Glomerular visceral epithelial cell (primary cell): ENCODE data around the gene HACD2.
"Not testable (repeated sequence)": the region's sequence is repeated elsewhere in the genome, so short reads cannot be mapped to it uniquely, and the experiment has no call there.

Experiments used
- DNase-seq: peaks from one replicate; pipeline ENCODE4 v3.0.0-alpha.2; 2016; ENCODE audit errors: extremely low spot score

HACD2 gene

DNA sequence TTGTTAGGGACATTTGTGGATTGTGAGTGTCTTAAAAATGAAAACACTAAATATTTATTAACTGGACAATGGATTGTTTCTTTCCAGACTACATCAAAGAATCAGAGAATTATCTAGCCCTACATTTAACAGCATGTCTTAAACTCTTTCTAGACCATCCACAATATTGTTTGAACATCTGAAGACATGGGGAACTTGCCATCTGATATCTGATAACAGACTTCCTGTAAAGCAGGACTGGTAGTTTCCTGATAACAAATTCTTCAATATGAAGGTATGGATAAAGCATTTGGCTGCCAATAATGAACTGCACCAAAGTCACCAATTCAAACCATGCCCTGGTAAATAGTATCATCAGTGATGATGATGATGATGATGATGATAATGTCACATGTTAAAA lies 26.2 kb upstream of the HACD2 start:
- DNase-seq, result no peak

DNA sequence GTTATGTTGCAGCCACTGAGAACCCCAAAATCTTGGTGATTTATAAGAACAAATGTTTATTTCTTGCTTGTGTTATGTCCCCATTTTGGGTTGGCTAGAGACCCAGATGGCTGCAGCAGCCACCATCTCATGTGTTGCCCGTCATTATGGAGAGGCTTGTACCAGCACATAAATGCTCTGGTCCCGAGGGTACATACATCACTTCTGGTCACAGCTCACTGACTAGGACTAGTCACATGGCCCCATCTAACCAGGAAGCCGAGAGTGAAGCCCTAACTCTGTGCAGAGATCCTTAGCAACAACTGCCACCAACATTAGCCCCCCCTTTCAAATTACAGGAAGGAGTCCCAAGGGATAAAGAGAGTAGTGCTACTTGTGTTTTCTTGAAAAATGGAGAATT lies 25.5 kb upstream of the HACD2 start:
- peak; percentile 16 for DNase-seq

DNA sequence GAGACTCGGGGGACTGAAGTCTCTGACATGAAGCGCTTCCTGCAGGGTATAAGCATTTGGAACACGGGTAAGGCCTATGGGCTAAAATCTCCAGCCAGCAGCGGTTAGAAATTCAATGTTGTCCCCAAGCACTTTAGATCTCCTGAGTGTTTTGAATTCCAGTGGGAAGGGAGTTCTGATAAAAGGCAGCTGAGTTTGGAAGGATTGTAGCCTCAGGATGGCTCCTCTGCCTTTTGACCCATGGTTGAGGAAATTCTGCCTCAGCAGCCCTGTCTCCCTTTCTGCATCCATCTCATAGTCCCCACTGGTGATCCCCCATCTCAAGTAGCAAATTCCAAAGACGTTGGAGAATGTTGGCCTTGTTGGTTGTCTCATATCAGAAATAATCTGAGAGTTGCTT lies 24.2 kb upstream of the HACD2 start:
- no peak for DNase-seq

DNA sequence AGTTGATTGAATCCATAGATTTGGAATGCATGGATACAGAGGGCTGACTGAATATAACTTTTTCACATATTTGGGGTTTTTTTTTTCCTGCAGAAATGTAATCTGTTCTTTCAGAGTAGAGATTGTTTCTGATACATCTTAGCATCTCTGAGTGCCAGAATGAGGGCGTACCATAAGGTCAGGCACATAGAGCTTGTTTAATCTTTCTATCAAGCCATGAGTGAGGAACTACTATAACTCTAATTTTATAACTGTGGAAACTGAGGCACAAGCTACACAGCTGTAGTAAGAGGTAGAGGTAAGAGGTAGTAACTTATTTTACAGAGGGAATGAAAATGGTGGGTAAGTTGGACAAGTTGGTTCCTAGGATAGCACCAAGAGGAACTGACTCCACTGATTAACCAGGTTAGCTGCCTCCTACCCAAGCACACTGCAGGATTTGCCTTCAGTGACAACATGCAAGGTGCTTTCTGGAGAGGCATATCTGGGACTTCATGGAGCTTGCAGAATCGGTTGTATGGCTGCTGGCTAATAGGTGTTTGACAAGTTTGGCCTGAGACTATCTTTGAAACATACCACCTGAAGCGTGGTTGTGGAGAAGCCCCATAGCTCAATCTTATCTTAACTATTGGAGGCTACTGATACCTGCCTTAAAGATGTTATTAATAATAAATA lies 23.5 kb upstream of the HACD2 start:
- DNase-seq, result no peak

DNA sequence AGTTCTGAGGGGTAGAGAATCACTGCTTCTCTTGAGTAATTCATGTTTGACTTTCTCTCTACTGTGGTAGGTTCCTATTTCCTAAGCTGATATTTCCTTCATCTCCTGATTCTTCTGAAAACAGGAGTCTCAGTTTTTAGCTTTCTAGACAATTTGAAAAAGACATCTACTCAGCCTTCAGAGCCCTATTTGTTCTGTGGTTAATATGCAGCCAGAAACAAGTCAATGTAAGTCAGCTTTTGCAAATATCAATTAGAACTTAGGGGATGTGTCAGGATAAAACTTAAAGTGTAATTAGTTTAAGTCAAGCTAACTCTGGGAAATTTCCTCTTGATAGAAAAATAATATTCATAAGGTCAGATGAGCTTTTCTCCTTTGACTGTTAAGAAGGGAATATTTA lies 21.7 kb upstream of the HACD2 start:
- no peak for DNase-seq

DNA sequence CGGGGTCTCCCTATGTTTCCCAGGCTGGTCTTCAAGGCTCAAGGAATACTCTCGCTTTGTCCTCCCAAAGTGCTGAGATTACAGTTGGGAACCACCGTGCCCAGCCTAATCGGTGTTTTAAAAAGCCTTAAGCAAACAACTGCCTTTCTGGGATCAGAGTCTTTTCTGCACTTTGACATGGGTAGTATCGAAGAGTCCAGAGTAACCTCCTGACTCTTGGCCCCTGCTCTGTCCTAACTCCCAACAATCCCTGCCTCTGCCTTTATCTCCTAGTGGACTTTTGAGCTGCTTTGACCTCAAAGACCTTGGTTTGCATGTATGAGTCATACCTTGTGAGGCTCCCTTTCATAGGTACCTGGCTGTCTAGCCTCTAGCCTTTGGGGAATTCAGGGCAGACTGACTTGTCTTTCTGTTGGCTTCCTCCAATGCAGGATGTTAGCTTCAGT lies 21.0 kb upstream of the HACD2 start:
- DNase-seq, result peak; percentile 57

DNA sequence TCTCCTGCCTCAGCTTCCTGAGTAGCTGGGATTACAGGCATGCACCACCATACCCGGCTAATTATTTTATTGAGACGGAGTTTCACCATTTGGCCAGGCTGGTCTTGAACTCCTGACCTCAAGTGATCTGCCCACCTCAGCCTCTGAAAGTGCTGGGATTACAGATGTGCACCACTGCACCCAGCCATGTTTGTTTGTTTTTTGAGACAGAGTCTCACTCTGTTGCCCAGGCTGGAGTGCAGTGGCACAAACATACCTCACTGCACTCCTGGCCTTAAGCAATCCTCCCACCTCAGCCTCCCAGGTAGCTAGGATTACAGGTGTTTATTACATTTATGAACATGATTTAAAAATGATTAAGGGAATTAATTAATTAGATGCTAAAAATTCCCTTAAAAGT lies 18.3 kb upstream of the HACD2 start:
- DNase-seq, result not testable (repeated sequence)

DNA sequence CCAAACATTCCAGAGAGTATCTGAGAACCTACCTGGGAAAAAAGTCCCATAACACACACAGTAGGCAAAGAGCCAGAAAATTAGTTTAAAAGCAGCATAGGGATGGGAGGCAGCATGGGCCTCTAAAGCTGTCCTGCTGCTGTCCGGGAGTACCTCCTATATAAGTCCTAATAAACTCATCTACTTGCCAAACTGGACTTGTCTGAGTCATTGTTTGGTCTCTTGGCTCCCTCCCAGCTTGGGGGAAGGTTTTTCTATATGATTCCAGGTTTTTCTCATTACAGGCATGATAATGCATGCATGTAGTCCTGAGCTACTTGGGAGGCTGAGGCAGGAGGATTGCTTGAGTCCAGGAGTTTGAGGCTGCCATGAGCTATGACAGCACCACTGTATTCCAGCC lies 17.5 kb upstream of the HACD2 start:
- DNase-seq, result peak; percentile 71

DNA sequence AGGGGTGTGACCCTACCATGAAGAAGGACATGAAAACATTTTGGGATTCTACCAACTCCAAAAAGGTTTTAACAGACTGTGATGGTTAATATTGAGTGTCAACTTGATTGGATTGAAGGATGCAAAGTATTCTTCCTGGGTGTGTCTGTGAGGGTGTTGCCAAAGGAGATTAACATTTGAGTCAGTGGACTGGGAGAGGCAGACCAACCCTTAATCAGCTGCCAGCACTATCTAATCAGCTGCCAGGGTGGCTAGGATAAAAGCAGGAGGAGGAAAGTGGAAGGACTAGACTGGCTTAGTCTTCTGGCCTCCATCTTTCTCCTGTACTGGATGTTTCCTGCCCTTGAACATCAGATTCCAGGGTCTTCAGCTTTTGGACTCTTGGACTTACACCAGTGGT lies 16.0 kb upstream of the HACD2 start:
- not testable (repeated sequence) for DNase-seq

DNA sequence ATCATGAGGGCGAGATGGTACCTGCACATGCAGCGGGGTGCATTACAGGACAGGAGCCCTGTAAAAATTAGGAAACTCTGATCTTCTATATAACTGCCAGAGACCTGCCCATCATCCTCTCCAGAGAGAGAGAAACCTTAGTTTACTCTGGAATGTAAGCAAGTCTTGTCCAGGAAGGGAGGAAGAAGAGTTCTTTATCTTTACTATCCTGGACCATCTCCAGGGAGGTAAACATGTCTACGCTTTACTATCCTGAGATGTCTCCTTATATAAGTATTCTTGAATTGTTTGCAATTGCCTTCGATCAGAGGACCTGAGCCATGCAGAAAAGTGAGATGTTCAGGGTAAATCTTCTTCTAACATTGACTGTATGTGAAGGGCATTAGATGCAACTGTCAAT lies 12.7 kb upstream of the HACD2 start:
- DNase-seq, result no peak

DNA sequence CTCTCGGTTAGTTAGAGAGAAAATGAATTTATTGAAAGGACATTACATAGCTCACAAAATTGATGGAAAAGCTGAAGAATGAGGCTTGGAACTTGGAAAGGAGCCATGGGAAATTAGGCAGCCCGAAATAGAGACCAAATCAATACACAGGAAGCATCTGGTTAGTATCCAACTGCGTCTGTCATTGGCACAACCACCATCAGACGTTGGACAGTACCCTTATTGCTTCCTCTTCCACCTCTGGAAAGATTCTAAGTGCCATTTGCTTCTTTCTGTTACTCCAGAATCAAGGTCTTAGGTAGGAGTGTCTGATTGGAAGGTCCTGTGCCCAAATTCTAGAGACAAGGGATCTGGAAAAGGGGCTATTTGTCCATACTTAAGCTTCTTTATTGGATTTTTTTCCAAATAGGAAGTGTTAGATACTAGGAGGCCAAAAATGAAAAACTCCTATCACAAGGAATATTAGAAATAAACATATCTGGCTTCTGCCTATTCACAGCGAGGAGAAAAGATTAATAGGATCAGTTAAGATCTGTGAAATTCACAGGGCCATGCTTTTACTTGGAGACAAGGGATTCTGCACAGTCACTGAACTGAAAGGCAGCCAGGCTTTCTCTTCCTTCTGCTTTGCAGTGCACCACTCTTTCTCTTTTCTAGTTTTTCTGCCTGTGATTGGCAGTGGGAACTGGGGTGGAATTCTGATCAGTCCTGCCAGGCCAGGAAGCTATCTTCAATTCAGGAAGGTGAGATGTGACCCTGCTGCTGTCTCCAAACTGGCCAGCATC lies 10.7 kb upstream of the HACD2 start:
- no peak for DNase-seq

DNA sequence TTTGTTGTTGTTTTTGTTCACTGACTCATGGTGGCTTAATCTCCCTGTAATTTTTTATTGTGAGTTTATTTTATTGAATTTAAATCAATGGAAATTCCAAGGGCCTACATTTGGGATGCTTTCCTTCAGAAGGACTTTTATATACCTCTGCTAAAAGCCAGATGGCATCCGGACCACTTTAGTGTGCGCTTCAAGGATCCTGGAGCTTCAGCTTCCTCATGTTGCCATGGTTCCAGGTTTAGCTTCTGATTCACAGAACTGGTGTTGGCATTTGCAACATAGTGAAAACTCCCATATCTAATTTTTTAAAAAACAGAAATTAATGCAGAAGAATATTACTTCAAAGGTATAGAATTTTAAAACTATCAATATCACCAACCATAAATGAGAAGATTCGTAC lies 8.5 kb upstream of the HACD2 start:
- no peak for DNase-seq

DNA sequence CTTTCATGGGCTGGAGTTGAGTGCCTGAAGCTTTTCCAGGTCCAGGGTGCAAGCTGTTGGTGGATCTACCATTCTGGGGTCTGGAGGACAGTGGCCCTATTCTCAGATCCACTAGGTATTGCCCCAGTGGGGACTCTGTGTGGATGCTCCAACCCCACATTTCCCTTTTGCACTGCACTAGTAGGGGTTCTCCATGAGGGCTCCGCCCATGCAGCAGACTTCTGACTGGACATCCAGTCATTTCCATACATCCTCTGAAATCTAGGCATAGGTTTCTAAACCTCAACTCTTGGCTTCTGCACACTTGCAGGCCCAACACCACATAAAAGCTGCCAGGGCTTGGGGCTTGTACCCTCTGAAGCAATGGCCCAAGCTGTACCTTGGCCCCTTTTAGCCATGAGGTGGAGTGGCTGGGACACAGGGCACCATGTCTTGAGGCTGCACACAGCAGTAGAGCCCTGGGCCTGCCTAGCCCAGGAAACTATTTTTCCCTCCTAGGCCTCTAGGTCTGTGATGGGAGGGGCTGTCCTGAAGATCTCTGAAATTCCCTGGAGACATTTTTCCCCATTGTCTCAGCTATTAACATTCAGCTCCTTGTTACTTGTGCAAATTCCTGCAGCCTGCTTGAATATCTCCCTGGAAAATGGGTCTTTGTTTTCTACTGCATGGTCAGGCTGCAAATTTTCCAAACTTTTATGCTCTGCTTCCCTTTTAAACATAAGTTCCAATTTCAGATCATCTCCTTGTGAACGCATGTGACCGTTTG lies 6.0 kb upstream of the HACD2 start:
- DNase-seq, result no peak

DNA sequence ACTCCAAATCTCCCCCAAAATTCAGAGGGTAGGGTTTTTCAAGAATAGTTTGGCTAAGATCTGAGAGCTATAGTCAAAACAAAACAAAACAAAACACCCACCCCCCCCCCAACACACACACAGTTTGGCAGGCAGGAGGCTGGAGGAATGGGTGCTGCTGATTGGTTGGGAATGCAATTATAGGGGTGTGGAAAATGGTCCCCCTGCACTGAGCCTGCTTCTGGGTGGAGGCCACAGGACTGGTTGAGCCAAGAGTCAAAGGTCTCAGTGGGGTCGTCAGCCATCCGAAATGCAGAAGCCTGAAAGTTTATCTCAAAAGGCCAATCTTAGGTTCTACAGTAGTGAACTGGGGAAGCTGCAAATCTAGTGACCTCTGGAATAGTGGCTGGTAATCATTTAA lies 2.5 kb upstream of the HACD2 start:
- no peak for DNase-seq

DNA sequence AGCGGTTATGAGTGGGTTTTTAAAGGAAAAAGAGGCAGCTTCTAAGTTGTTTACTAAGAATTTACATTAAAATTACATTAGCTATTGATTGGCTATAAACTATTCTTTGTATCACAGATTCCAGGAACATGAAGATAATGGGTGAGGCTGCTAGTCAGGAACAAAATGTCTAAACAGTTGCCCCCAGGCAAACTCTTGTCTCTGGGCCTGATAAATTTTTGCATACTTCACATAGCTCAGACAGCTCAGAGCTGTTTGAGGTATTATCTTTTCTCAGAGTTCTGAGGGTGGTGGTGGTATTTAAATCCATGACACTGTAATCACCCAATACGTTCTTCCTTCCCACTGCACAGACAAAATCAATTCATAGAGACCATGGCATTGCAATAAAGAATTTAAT lies 2.1 kb upstream of the HACD2 start:
- no peak for DNase-seq

DNA sequence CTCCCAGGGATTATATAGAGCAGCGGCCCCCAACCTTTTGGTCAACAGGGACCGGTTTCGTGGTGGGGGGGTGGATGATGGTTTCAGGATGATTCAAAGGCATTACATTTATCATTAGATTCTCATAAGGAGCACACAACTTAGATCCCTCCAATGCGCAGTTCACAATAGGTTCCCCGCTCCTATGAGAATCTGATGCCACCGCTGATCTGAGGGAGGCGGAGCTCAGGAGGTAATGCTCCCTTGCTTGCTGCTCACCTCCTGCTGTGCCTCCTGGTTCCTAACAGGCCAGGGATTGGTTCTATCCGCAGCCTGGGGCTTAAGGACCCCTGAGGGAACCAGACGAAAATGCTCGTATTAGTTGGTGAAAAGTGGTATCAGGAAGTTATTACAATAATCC lies 1.3 kb upstream of the HACD2 start:
- peak; percentile 68 for DNase-seq

DNA sequence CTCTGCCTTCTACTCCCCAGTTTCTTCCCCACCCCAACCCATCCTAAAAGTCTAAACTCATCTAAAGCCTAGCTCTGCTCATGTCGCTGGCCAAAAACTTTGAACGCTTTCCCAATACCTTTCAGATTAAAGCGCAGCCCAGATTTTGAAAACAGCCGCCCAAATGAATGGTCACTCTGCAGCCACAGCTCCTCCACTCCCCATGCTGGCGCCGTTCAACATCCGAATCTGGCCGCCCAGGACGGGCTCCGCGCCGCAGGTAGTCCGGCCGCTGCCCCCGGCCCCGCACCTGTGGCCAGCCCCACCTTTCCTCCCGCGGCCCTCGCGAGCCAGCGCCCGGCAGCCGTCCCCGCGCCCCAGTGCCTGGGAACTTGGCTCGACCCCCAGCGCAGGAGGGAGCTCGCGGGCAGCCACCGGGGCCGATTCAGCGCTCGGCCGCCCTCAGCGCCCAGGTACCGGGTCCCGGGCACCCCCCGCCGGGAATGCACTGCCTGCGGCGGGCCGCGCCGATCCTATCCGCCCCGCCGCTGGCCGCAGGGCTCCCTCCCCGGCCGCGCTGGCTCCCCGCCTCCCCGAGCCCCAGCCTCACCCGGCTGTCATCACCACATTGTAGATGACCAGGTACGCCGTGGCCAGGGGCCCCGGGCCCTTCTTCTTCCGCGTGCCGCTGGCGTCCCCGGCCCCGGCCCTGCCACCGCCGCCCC lies 417 bp downstream of the HACD2 start:
- DNase-seq, result peak; percentile 9

DNA sequence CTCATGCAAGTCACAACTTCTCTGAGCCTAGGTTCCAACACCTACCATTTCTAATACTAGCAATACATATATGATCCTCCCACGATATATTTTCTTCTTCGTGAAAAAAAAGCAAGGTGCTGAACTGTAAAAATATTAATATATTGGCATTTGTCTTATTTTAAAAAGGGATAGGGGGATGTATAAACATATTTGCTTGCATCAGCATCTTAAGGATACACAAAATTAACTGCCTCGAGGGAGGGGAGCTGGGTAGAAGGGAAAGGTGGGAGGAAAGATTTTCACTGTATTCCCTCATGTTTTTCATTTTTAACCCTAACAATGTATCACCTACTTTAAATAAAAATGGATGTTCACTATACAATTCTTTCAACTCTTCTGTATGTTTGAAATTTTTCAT lies 1.3 kb downstream of the HACD2 start:
- no peak for DNase-seq

DNA sequence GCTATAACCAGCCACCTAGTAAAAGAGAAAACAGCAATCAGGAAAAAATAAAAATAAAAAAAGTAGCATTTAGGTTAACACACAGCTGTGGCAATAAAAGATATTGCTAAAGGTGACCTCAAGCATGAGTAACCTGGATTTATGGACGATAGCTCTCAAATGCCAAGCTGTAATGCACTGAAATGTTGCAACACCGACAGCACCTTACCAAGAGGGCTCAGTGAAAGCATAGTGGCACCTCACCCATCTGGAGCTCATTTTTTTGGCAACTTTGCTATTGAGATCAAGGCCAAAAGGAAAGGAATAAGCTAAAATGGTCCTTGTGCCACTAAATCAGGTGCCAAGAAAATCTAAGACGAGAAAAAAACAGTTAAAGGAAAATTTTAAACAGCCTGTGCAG lies 2.5 kb downstream of the HACD2 start:
- DNase-seq, result no peak

DNA sequence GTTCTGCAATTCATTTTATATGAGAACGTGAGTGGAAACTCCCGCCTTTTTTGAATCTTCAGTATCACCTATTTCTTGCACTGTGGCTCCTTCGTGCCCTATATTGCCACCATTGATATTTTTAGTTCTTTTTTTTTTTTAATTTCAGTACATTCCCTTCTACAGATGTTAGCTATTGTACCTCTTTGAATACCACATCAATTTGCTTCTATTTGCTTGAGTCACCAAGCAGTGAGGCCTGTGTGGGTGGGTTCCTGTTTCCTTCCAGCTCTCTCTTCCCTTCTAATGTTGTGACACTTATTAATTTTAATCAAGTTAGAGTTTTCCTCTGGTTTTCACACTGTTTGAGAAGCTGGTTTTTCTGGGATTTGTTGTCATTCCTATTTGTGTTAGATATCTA lies 8.7 kb downstream of the HACD2 start:
- DNase-seq, result no peak

DNA sequence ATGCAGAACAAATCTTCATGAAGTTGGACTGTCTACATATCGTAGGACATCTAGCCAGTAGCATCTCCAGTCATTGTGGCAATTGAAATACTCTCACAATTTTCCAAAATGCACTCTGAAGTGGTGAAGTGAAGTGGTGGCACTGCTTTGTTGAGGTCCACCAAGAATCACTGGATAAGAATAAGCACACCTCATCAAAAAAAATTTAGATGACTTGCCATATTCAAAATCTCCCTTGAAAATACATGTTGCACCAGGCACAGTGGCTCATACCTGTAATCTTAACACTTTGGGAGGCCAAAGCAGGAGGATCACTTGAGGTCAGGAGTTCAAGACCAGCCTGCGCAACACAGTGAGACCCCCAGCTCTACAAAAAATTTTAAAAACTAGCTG lies 12.9 kb downstream of the HACD2 start:
- DNase-seq, result no peak

DNA sequence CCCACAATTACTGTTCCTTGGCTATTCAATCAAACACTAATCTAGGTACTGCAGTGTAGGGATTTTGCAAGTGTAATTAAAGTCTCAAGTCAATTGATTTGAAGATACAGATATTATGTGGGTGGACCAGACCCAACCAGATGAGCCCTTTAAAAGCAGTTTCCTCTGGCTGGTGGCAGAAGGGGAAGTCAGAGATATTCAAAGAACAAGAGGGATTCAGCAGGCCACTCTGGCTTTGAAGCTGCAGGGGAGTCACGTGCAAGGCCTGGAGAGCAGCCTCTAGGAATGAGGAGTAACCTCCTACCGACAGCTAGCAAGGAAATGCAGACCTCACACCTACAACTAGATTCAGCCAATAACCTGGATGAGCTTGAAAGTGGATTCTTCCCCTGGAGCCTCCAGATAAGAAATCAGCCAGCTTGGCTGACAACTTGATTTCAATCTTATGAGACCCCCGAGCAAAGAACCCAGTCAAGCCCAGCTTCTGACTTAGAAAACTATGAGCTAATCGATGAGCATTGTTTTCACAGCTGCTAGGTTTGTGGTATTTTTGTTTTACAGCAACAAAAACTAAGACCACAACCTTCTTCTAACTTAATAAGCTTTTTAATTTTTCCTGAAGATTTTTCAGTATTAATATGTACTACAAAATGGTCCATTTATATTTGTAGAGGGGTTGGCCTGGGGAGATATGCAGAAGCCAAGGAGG lies 13.4 kb downstream of the HACD2 start:
- DNase-seq, result no peak
